HCT116 (cell line): ENCODE results near the gene NDUFS8. TPM values are rescaled to one million over a fixed set of nuclear protein-coding genes. Genes with fewer than 3 reads are reported as not detected.

Source experiments
- ATAC-seq: fragments of 200-7000 bp; cut with Tn5 transposase; 2 replicates; pipeline ENCODE4 v1.9.1; 2020; ENCODE audit warnings: mild to moderate bottlenecking, moderate library complexity
- BruUV-seq: library from RNA; stranded (reverse); fragments of 400-500 nt; replicated peaks from 2 replicates; lab custom pipeline; 2021; lab: Mats Ljungman, UMichigan
- CTCF ChIA-PET: fragments of 300-600 bp; sonication (Branson Sonifier 250); formaldehyde crosslinking; loops from one replicate; lab custom pipeline; 2021; ENCODE audit warnings: antibody characterized with exemption; lab: Charles Lee
- POLR2A ChIA-PET: fragments of 300-600, 350-600 bp; sonication (Branson Sonifier 250); formaldehyde crosslinking; loops from one replicate; lab custom pipeline; 2021; ENCODE audit warnings: antibody characterized with exemption; lab: Charles Lee
- RAD21 ChIA-PET, 2 experiments: fragments of 300-600 bp; sonication (Branson Sonifier 250); formaldehyde crosslinking; loops; one replicate each; lab custom pipeline; 2023; ENCODE audit warnings: low total read pairs in 2 of 2; ENCODE audit not compliant: uncharacterized antibody in 2 of 2, unreplicated experiment in 2 of 2, low non-redundant PET in 1 of 2; lab: Charles Lee
- DNase-seq: peaks from one replicate; pipeline ENCODE4 v3.0.0-alpha.2; 2010; ENCODE audit warnings: low read depth, low spot score
- H2AFZ ChIP-seq: fragments of 200-600 bp; shearing (Covaris generic), sonication (generic); 2 replicates; pipeline ENCODE4 v1.6.1; 2017; ENCODE audit warnings: low read depth, mixed run types, mixed read lengths, antibody characterized with exemption, low read length; ENCODE audit not compliant: poor library complexity, severe bottlenecking
- H3K27ac ChIP-seq: 2 replicates; pipeline ENCODE4 v1.5.1; 2012; ENCODE audit warnings: low read depth, low read length
- H3K27me3 ChIP-seq: fragments of 200-600 bp; sonication (generic); 2 replicates; pipeline ENCODE4 v1.6.1; 2016; ENCODE audit warnings: mixed run types, low read length, mixed read lengths; ENCODE audit not compliant: insufficient read depth
- H3K36me3 ChIP-seq, 2 experiments: fragments of 200-500 bp in 1 of 2; fragments of 200-600 bp in 1 of 2; sonication (Bioruptor generic) in 1 of 2; sonication (generic) in 1 of 2; 2 replicates each; pipeline versions ENCODE4 v1.5.1 to v1.6.1; 2014 to 2016; ENCODE audit warnings: low read length in 2 of 2, inconsistent platforms in 1 of 2, mixed read lengths in 1 of 2, mixed run types in 1 of 2; ENCODE audit not compliant: insufficient read depth in 2 of 2, control insufficient read depth in 1 of 2
- H3K4me1 ChIP-seq, 2 experiments: fragments of 200-600 bp in 1 of 2; sonication (generic) in 1 of 2; 2 replicates each; pipeline versions ENCODE4 v1.5.1 to v1.6.1; 2012 to 2017; ENCODE audit warnings: low read length in 2 of 2, inconsistent platforms in 1 of 2, mild to moderate bottlenecking in 1 of 2, mixed read lengths in 1 of 2, mixed run types in 1 of 2, moderate library complexity in 1 of 2; ENCODE audit not compliant: insufficient read depth in 2 of 2, control insufficient read depth in 1 of 2
- H3K4me2 ChIP-seq: fragments of 200-600 bp; sonication (generic); 2 replicates; pipeline ENCODE4 v1.6.1; 2017; ENCODE audit warnings: mixed run types, low read length, mixed read lengths
- H3K4me3 ChIP-seq, 2 experiments: fragments of 200-600 bp in 1 of 2; sonication (generic) in 1 of 2; replicated peaks in 1 of 2; 2 replicates each; pipeline ENCODE4 v1.5.1; 2011 to 2016; ENCODE audit warnings: low read length in 2 of 2, control low read depth in 1 of 2, low read depth in 1 of 2, mild to moderate bottlenecking in 1 of 2, mixed read lengths in 1 of 2, mixed run types in 1 of 2
- H3K79me2 ChIP-seq: fragments of 200-600 bp; sonication (generic); 2 replicates; pipeline ENCODE4 v1.6.1; 2017; ENCODE audit warnings: mild to moderate bottlenecking, mixed run types, low read length, moderate library complexity, mixed read lengths; ENCODE audit not compliant: insufficient read depth
- H3K9ac ChIP-seq: fragments of 200-600 bp; sonication (generic); 2 replicates; pipeline ENCODE4 v1.6.1; 2016; ENCODE audit warnings: low read length, mixed read lengths
- H3K9me2 ChIP-seq: fragments of 200-600 bp; sonication (generic), shearing (Covaris generic); 2 replicates; pipeline ENCODE4 v1.6.1; 2017; ENCODE audit warnings: mixed run types, mild to moderate bottlenecking, moderate library complexity; ENCODE audit not compliant: insufficient read depth
- H3K9me3 ChIP-seq, 2 experiments: fragments of 200-500 bp in 1 of 2; fragments of 200-600 bp in 1 of 2; sonication (Bioruptor generic) in 1 of 2; sonication (generic) in 1 of 2; 2 replicates each; pipeline ENCODE4 v1.6.1; 2014 to 2017; ENCODE audit warnings: low read length in 2 of 2, mixed read lengths in 2 of 2, inconsistent platforms in 1 of 2, low read depth in 1 of 2, mild to moderate bottlenecking in 1 of 2, mixed run types in 1 of 2, moderate library complexity in 1 of 2; ENCODE audit not compliant: control insufficient read depth in 1 of 2, insufficient read depth in 1 of 2
- H4K20me1 ChIP-seq: fragments of 200-600 bp; sonication (generic), shearing (Covaris generic); 2 replicates; pipeline ENCODE4 v1.6.1; 2017; ENCODE audit warnings: mixed run types, mild to moderate bottlenecking, moderate library complexity; ENCODE audit not compliant: insufficient read depth
- CTCF ChIP-seq, 3 experiments: fragments of 200-600 bp in 1 of 3; sonication (generic) in 1 of 3; IDR thresholded peaks in 2 of 3; conservative IDR thresholded peaks in 1 of 3; 2 replicates each; pipeline ENCODE4 v1.5.1; 2012 to 2017; ENCODE audit warnings: low read depth in 2 of 3, low read length in 2 of 3, antibody characterized with exemption in 1 of 3, borderline replicate concordance in 1 of 3, control low read depth in 1 of 3, mild to moderate bottlenecking in 1 of 3, mixed read lengths in 1 of 3, mixed run types in 1 of 3, moderate library complexity in 1 of 3; ENCODE audit not compliant: insufficient read depth in 1 of 3
- SP1 ChIP-seq: IDR thresholded peaks from 2 replicates; pipeline ENCODE4 v1.6.1; 2012; ENCODE audit warnings: low read depth
- ZBTB33 ChIP-seq: IDR thresholded peaks from 2 replicates; pipeline ENCODE4 v1.6.1; 2011; ENCODE audit warnings: mild to moderate bottlenecking, low read length, moderate library complexity; ENCODE audit not compliant: insufficient replicate concordance; ENCODE audit errors: extremely low read depth
- intact Hi-C: fragments of 100-400 bp; cut with micrococcal nuclease; formaldehyde crosslinking; loops from 2 replicates; pipeline ENCODE4 v1.10.0; 2022
- total RNA-seq: library from RNA; stranded (reverse); gene quantifications from one replicate; pipeline ENCODE4 v1.2.1, GENCODE V29; 2021; ENCODE audit not compliant: unreplicated experiment

The NDUFS8 gene
- total RNA-seq, 1 experiment from 2014 or later, result 189 TPM

- CTCF ChIA-PET, result interaction anchor here (1.0 to 2.1 kb wide), 3 partner anchors 11 to 202 kb away, joined by 3 to 9 read pairs (median 4); no protein-coding TSS in a partner anchor
- no peak for DNase-seq
- peak overlapping the region; percentile 96 for H3K27ac ChIP-seq
These were observed 20.9 kb upstream of the NDUFS8 start for GRCh38 chr11:68009391-68010089.

More at GRCh38 chr11:68009391-68010089, 20.9 kb upstream of the NDUFS8 start:
- POLR2A ChIA-PET, result interaction anchor here (1.3 to 1.4 kb wide), 4 partner anchors 12 to 29 kb away, joined by 3 to 9 read pairs (median 6); partner anchors contain the start of gene TCIRG1
- Histone ChIP-seq H3K9me2 (no peaks in the 10 kb centered on the region), H3K4me2 (peak overlapping the region; percentile 97), H3K9ac (peak overlapping the region; percentile 86), H3K79me2 (peaks cover 20% of the 10 kb centered on the region; the same call in 1 of the 2 replicates), H2AFZ (no peak overlapping the region), H3K4me1 (peaks cover 63 to 80% of the 10 kb centered on the region in 2 experiments), H4K20me1 (no peaks in the 10 kb centered on the region), H3K27me3 (no peaks in the 10 kb centered on the region), H3K9me3 (no peaks in the 10 kb centered on the region), H3K4me3 (peak overlapping the region; percentile 57 to 71), H3K36me3 (no peaks in the 10 kb centered on the region)
- intact Hi-C loops, result loop anchor here (5.0 kb wide), 1 partner anchor 198 kb away; no protein-coding TSS in a partner anchor
- TSS peak; percentile 34 for BruUV-seq
- RAD21 ChIA-PET, result interaction anchor here (0.7 to 1.7 kb wide), 2 partner anchors 11 to 12 kb away, joined by 3 to 7 read pairs; no protein-coding TSS in a partner anchor
- no peak for ATAC-seq
- TF ChIP-seq ZBTB33 (no peak), SP1 (no peak), CTCF (IDR thresholded peaks at IDR 0.05 in 2 of 3, conservative IDR thresholded peaks at IDR 0.05 in 1 of 3; ENCODE audit: borderline replicate concordance in 1 of 3, insufficient read depth in 1 of 3, low read depth in 2 of 3, low read length in 2 of 3) (peak in 1 of 3 experiments; percentile 40; a peak in 2 of 6 replicates)
